ENCODE results near the gene MTRF1L. TPM values are rescaled to one million over a fixed set of nuclear protein-coding genes. Genes with fewer than 3 reads are reported as not detected.
A peak's percentile ranks its signal among the peaks of the same experiment; 100 is the strongest.

Gene MTRF1L
- total and polyA plus RNA-seq, 2 donors (not counting 1 experiment from before 2014, with no cell fraction given): 9.8 to 24.0 TPM

- H3K27me3 ChIP-seq (replicated peaks in 1 of 4; ENCODE audit: control extremely low read depth in 1 of 4, control insufficient read depth in 3 of 4, insufficient read depth in 4 of 4, low read length in 3 of 4): no peaks in the 10 kb centered on the region
- TF ChIP-seq CTCF (IDR thresholded peaks at IDR 0.05): no peak
- TF ChIP-seq EZH2 (IDR thresholded peaks at IDR 0.05; ENCODE audit: borderline replicate concordance, insufficient read depth, low read depth, low read length, poor library complexity, severe bottlenecking): no peak
- H3K27ac Mint-ChIP-seq: peak overlapping the region; percentile 96
- WGBS (ENCODE audit: insufficient coverage): 2% methylated on average over 5 of the region's 7 CpGs
- no peaks in the 10 kb centered on the region for H3K9me3 ChIP-seq (ENCODE audit: control extremely low read depth in 1 of 3, control insufficient read depth in 2 of 3, insufficient read depth in 1 of 3, low read length in 2 of 3)
- POLR2A ChIA-PET: no interaction called here
- peaks cover 0 to 2% of the 10 kb centered on the region in 2 experiments for H3K36me3 ChIP-seq (replicated peaks in 1 of 2; ENCODE audit: control extremely low read depth in 1 of 2, control insufficient read depth in 1 of 2, extremely low read depth in 1 of 2, insufficient read depth in 2 of 2, low read length in 1 of 2)
- intact Hi-C loops (cut with micrococcal nuclease): no loop called here
- peak overlapping the region; percentile 87 for H3K9ac ChIP-seq (ENCODE audit: low read length)
- H3K9me3 Mint-ChIP-seq (ENCODE audit: insufficient read depth): no peaks in the 10 kb centered on the region
- H3K79me2 ChIP-seq (ENCODE audit: control insufficient read depth, insufficient read depth, low read length): peaks cover 66% of the 10 kb centered on the region
- H3K4me3 Mint-ChIP-seq: peak overlapping the region; percentile 96
- peaks cover 24% of the 10 kb centered on the region for H4K20me1 ChIP-seq (ENCODE audit: control insufficient read depth, insufficient read depth, low read length, poor library complexity, severe bottlenecking)
- ATAC-seq (ENCODE audit: low read depth): no peak
- H3K4me1 ChIP-seq (ENCODE audit: control insufficient read depth in 2 of 2, insufficient read depth in 2 of 2, low read length in 2 of 2): peaks cover 22 to 32% of the 10 kb centered on the region in 2 donors
- peak; percentile 27 for DNase-seq
- H3K4me2 ChIP-seq (replicated peaks; ENCODE audit: low read depth, low read length, poor library complexity, severe bottlenecking): peak overlapping the region; percentile 99
- no peaks in the 10 kb centered on the region for H3K27me3 Mint-ChIP-seq
- CTCF ChIA-PET: interaction anchor here (1.5 to 1.8 kb wide), 2 partner anchors 16 to 21 kb away, joined by 3 to 4 read pairs; no protein-coding TSS in a partner anchor
- H2AFZ ChIP-seq (ENCODE audit: insufficient read depth, low read depth, low read length, poor library complexity, severe bottlenecking): peak overlapping the region; percentile 84
- peaks cover 36% of the 10 kb centered on the region for H3K4me1 Mint-ChIP-seq
- H3K27ac ChIP-seq (ENCODE audit: low read length in 2 of 2): peak overlapping the region; percentile 85 to 86
- peak overlapping the region in 3 of 5 experiments; percentile 70 to 91 (median 81) for H3K4me3 ChIP-seq (ENCODE audit: control extremely low read depth in 1 of 5, extremely low read depth in 1 of 5, insufficient read depth in 1 of 5, low read depth in 2 of 5, low read length in 4 of 5)
Observed at GRCh38 chr6:152984513-152984872, 18.0 kb downstream of the MTRF1L start.

- Histone ChIP-seq H3K36me3 (replicated peaks in 1 of 2; ENCODE audit: control extremely low read depth in 1 of 2, control insufficient read depth in 1 of 2, extremely low read depth in 1 of 2, insufficient read depth in 2 of 2, low read length in 1 of 2) (peaks cover 0 to 2% of the 10 kb centered on the region in 2 experiments), H3K79me2 (ENCODE audit: control insufficient read depth, insufficient read depth, low read length) (peaks cover 72% of the 10 kb centered on the region), H3K4me1 (ENCODE audit: control insufficient read depth in 2 of 2, insufficient read depth in 2 of 2, low read length in 2 of 2) (peaks cover 22 to 32% of the 10 kb centered on the region in 2 donors), H3K4me3 (ENCODE audit: control extremely low read depth in 1 of 5, extremely low read depth in 1 of 5, insufficient read depth in 1 of 5, low read depth in 2 of 5, low read length in 4 of 5) (peak overlapping the region; percentile 60 to 91 (median 81)), H4K20me1 (ENCODE audit: control insufficient read depth, insufficient read depth, low read length, poor library complexity, severe bottlenecking) (peaks cover 29% of the 10 kb centered on the region), H2AFZ (ENCODE audit: insufficient read depth, low read depth, low read length, poor library complexity, severe bottlenecking) (peak overlapping the region; percentile 84), H3K4me2 (replicated peaks; ENCODE audit: low read depth, low read length, poor library complexity, severe bottlenecking) (peak overlapping the region; percentile 99), H3K9ac (ENCODE audit: low read length) (peak overlapping the region; percentile 87), H3K27ac (ENCODE audit: low read length in 2 of 2) (peak overlapping the region; percentile 85 to 86), H3K9me3 (ENCODE audit: control extremely low read depth in 1 of 3, control insufficient read depth in 2 of 3, insufficient read depth in 1 of 3, low read length in 2 of 3) (no peaks in the 10 kb centered on the region), H3K27me3 (replicated peaks in 1 of 4; ENCODE audit: control extremely low read depth in 1 of 4, control insufficient read depth in 3 of 4, insufficient read depth in 4 of 4, low read length in 3 of 4) (no peaks in the 10 kb centered on the region)
- intact Hi-C loops (cut with micrococcal nuclease): loop anchor here (2.0 kb wide), 2 partner anchors 19 to 681 kb away; partner anchors contain the start of gene MTRF1L
- Mint-ChIP-seq H3K27me3 (no peaks in the 10 kb centered on the region), H3K9me3 (ENCODE audit: insufficient read depth) (no peaks in the 10 kb centered on the region), H3K4me1 (peaks cover 39% of the 10 kb centered on the region), H3K4me3 (peak overlapping the region; percentile 96), H3K27ac (peak overlapping the region; percentile 96)
- POLR2A ChIA-PET: interaction anchor here (1.0 kb wide), 1 partner anchor 1531 kb away, joined by 3 read pairs; a partner anchor contains a TSS
- WGBS (ENCODE audit: insufficient coverage): under 1% methylated on average over 27 of the region's 38 CpGs
- DNase-seq (no peak), ATAC-seq (ENCODE audit: low read depth) (no peak)
- TF ChIP-seq CTCF (IDR thresholded peaks at IDR 0.05) (no peak), EZH2 (IDR thresholded peaks at IDR 0.05; ENCODE audit: borderline replicate concordance, insufficient read depth, low read depth, low read length, poor library complexity, severe bottlenecking) (no peak)
- CTCF ChIA-PET: interaction anchor here (1.5 to 1.7 kb wide), 2 partner anchors 17 to 21 kb away, joined by 3 to 5 read pairs; no protein-coding TSS in a partner anchor
Observed at GRCh38 chr6:152983637-152984512, 18.6 kb downstream of the MTRF1L start.

All from B cell (primary cell).